Tibial nerve (tissue), 4 donors: ENCODE data around the gene B3GALT4. TPM values are rescaled to one million over a fixed set of nuclear protein-coding genes. Genes with fewer than 3 reads are reported as not detected.

Experiments used
- DNase-seq, 2 donors: peaks; one replicate each; pipeline ENCODE4 v3.0.0-alpha.2; 2019; ENCODE audit warnings: low spot score in 2 of 2
- H3K27ac ChIP-seq, 4 donors: fragments of 200-600 bp; sonication (generic) in 3 of 4; one replicate each; pipeline ENCODE4 v1.5.1; 2017 to 2019; ENCODE audit warnings: mild to moderate bottlenecking in 1 of 4
- H3K27me3 ChIP-seq, 2 donors: fragments of 200-600 bp; sonication (generic) in 1 of 2; one replicate each; pipeline versions ENCODE4 v1.5.1 to v1.6.0; 2017 to 2019
- H3K36me3 ChIP-seq, 3 donors: fragments of 200-600 bp; sonication (generic); one replicate each; pipeline ENCODE4 v1.5.1; 2018 to 2019
- H3K4me1 ChIP-seq, 4 donors: fragments of 200-600 bp; sonication (generic) in 3 of 4; one replicate each; pipeline ENCODE4 v1.5.1; 2017 to 2019
- H3K4me3 ChIP-seq, 4 donors: fragments of 200-600 bp; sonication (generic) in 3 of 4; one replicate each; pipeline ENCODE4 v1.5.1; 2017 to 2019; ENCODE audit warnings: mild to moderate bottlenecking in 1 of 4, moderate library complexity in 1 of 4
- H3K9me3 ChIP-seq, 4 donors: fragments of 200-600 bp; sonication (generic) in 3 of 4; one replicate each; pipeline ENCODE4 v1.5.1; 2017 to 2019
- CTCF ChIP-seq, 5 experiments: fragments of 200-600 bp in 3 of 5; fragments of 450-650 bp in 2 of 5; sonication (generic) in 3 of 5; IDR thresholded peaks; one replicate each; pipeline ENCODE4 v1.5.1; 2016 to 2019; ENCODE audit warnings: antibody characterized with exemption in 5 of 5, mild to moderate bottlenecking in 3 of 5, moderate library complexity in 2 of 5
- EP300 ChIP-seq, 2 donors: sonication (generic); formaldehyde crosslinking; IDR thresholded peaks; one replicate each; pipeline ENCODE4 v1.6.1; 2017; ENCODE audit warnings: antibody characterized with exemption in 2 of 2, mild to moderate bottlenecking in 1 of 2
- POLR2A ChIP-seq, 2 donors: fragments of 450-650 bp; IDR thresholded peaks; one replicate each; pipeline ENCODE4 v1.6.1; 2017; ENCODE audit warnings: antibody characterized with exemption in 2 of 2, mild to moderate bottlenecking in 2 of 2, moderate library complexity in 2 of 2
- WGBS, 2 donors: methylation state at CpG; one replicate each; pipeline ENCODE4 v1.1.5; 2018; 5-methylcytosine and 5-hydroxymethylcytosine counted together
- total RNA-seq, 4 donors: library from RNA; depleted of rRNA; stranded (reverse); fragments of >200 nt; gene quantifications; one replicate each; pipeline ENCODE4 v1.1.0, GENCODE V29; 2016

B3GALT4 gene
- total RNA-seq, 4 donors from 2014 or later: 7.5 to 30.4 (median 17.7) TPM

GRCh38 chr6:33241968-33242367 lies 35.0 kb upstream of the B3GALT4 start:
- H3K4me1 ChIP-seq: no peaks in the 10 kb centered on the region
- WGBS, 2 donors: 57 to 59% methylated on average over 3 of the region's 3 CpGs
- H3K9me3 ChIP-seq: no peaks in the 10 kb centered on the region
- no peaks in the 10 kb centered on the region for H3K36me3 ChIP-seq
- no peaks in the 10 kb centered on the region for H3K27me3 ChIP-seq
- TF ChIP-seq EP300 (IDR thresholded peaks at IDR 0.05) (no peak), CTCF (IDR thresholded peaks at IDR 0.05) (no peak)
- no peak overlapping the region for H3K4me3 ChIP-seq
- H3K27ac ChIP-seq: no peak overlapping the region
- DNase-seq: no peak

- H3K9me3 ChIP-seq: no peaks in the 10 kb centered on the region
- no peak overlapping the region for H3K27ac ChIP-seq
- H3K4me3 ChIP-seq: no peak overlapping the region
- TF ChIP-seq EP300 (IDR thresholded peaks at IDR 0.05): no peak
- no peak for TF ChIP-seq POLR2A (IDR thresholded peaks at IDR 0.05)
- TF ChIP-seq CTCF (IDR thresholded peaks at IDR 0.05): no peak
- 25 to 35% methylated on average over 1 of the region's 1 CpG for WGBS, 2 donors
- peaks cover 0 to 9% (median 3%) of the 10 kb centered on the region in 4 donors for H3K4me1 ChIP-seq
- no peaks in the 10 kb centered on the region for H3K27me3 ChIP-seq
- H3K36me3 ChIP-seq: no peaks in the 10 kb centered on the region
- no peak for DNase-seq
Measured at GRCh38 chr6:33243476-33243875, 33.4 kb upstream of the B3GALT4 start.

- peak overlapping the region; percentile 88 to 98 (median 93) for H3K27ac ChIP-seq
- H3K4me3 ChIP-seq: peak overlapping the region; percentile 42 to 68 (median 46)
- H3K36me3 ChIP-seq: peaks cover 0 to 11% (median 0%) of the 10 kb centered on the region in 3 donors
- no peaks in the 10 kb centered on the region for H3K9me3 ChIP-seq
- TF ChIP-seq EP300 (IDR thresholded peaks at IDR 0.05) (no peak), CTCF (IDR thresholded peaks at IDR 0.05) (peak; percentile 95 to 98 (median 97)), POLR2A (IDR thresholded peaks at IDR 0.05) (no peak)
- no peaks in the 10 kb centered on the region for H3K27me3 ChIP-seq
- H3K4me1 ChIP-seq: peaks cover 0 to 29% (median 17%) of the 10 kb centered on the region in 4 donors
- DNase-seq: peak; percentile 90 to 98
- 4 to 5% methylated on average over 28 of the region's 28 CpGs for WGBS, 2 donors
Measured at GRCh38 chr6:33247977-33248642, 28.8 kb upstream of the B3GALT4 start.

- Histone ChIP-seq H3K36me3 (peaks cover 0 to 11% (median 0%) of the 10 kb centered on the region in 3 donors), H3K4me3 (peak overlapping the region; percentile 42 to 68 (median 46)), H3K27me3 (no peaks in the 10 kb centered on the region), H3K27ac (peak overlapping the region; percentile 88 to 98 (median 93)), H3K9me3 (no peaks in the 10 kb centered on the region), H3K4me1 (peaks cover 0 to 29% (median 17%) of the 10 kb centered on the region in 4 donors)
- 0 to 2% methylated on average over 18 of the region's 18 CpGs for WGBS, 2 donors
- DNase-seq: no peak
- TF ChIP-seq EP300 (IDR thresholded peaks at IDR 0.05) (no peak), CTCF (IDR thresholded peaks at IDR 0.05) (peak in 2 of 5 experiments; percentile 25 to 29), POLR2A (IDR thresholded peaks at IDR 0.05) (no peak)
Measured at GRCh38 chr6:33248643-33248931, 28.3 kb upstream of the B3GALT4 start.

GRCh38 chr6:33248932-33249731 lies 27.8 kb upstream of the B3GALT4 start:
- H3K27me3 ChIP-seq: no peaks in the 10 kb centered on the region
- peaks cover 0 to 11% (median 0%) of the 10 kb centered on the region in 3 donors for H3K36me3 ChIP-seq
- peak overlapping the region; percentile 42 to 68 (median 46) for H3K4me3 ChIP-seq
- whole genome bisulfite sequencing, 2 donors: 1% methylated on average over 48 to 58 of the region's 58 CpGs
- peak; percentile 94 to 96 for DNase-seq
- H3K27ac ChIP-seq: peak overlapping the region; percentile 88 to 98 (median 93)
- no peaks in the 10 kb centered on the region for H3K9me3 ChIP-seq
- TF ChIP-seq POLR2A (IDR thresholded peaks at IDR 0.05) (peak; percentile 62 to 74), EP300 (IDR thresholded peaks at IDR 0.05) (peak; percentile 55 to 90), CTCF (IDR thresholded peaks at IDR 0.05) (peak; percentile 16 to 45 (median 25))
- peaks cover 0 to 29% (median 17%) of the 10 kb centered on the region in 4 donors for H3K4me1 ChIP-seq
